HepG2 (cell line): ENCODE data around the gene PTH. TPM values are rescaled to one million over a fixed set of nuclear protein-coding genes. Genes with fewer than 3 reads are reported as not detected.

Experiments
- ATAC-seq: fragments of 200-7000 bp; cut with Tn5 transposase; 3 replicates; pipeline ENCODE4 v1.9.1; 2020; ENCODE audit warnings: mild to moderate bottlenecking, moderate library complexity
- BruUV-seq: library from RNA; stranded (reverse); fragments of 400-500 nt; replicated peaks from 2 replicates; lab custom pipeline; 2021; lab: Mats Ljungman, UMichigan
- CTCF ChIA-PET: fragments of 300-600 bp; formaldehyde crosslinking; extraction: SDS; loops from one replicate; lab custom pipeline; 2021; ENCODE audit warnings: low total read pairs, inconsistent platforms, low intra/inter-chr PET ratio; lab: Yijun Ruan, JAX
- POLR2A ChIA-PET: fragments of 350-600 bp; sonication (Branson Sonifier 250); formaldehyde crosslinking; loops from one replicate; lab custom pipeline; 2020; ENCODE audit warnings: antibody characterized with exemption, inconsistent platforms; lab: Yijun Ruan, JAX
- DNase-seq: peaks from one replicate; pipeline ENCODE4 v3.0.0-alpha.2; 2015; ENCODE audit warnings: low spot score
- FAIRE-seq: peaks from 3 replicates; lab custom pipeline; 2011; peaks lifted over from hg19 to GRCh38; lab: Jason Lieb, UNC
- H2AFZ ChIP-seq: one replicate; pipeline ENCODE4 v1.6.1; 2011; ENCODE audit warnings: low read length, inconsistent platforms
- H3K27ac ChIP-seq: fragments of 300-600 bp; 3 replicates; pipeline ENCODE4 v1.8.0; 2011; ENCODE audit warnings: mixed run types, mild to moderate bottlenecking, mixed read lengths, low read length, inconsistent platforms; ENCODE audit not compliant: insufficient read depth; ENCODE audit errors: extremely low read length
- H3K27me3 ChIP-seq, 2 experiments: fragments of 200-600 bp in 1 of 2; 2 replicates in 1 of 2; 3 replicates in 1 of 2; pipeline versions ENCODE4 v1.6.0 to v1.8.0; 2011; ENCODE audit warnings: low read length in 2 of 2, mild to moderate bottlenecking in 2 of 2, moderate library complexity in 2 of 2, inconsistent platforms in 1 of 2; ENCODE audit not compliant: insufficient read depth in 2 of 2, control insufficient read depth in 1 of 2
- H3K36me3 ChIP-seq, 2 experiments: fragments of 200-600 bp in 1 of 2; replicated peaks in 1 of 2; 2 replicates in 1 of 2; 3 replicates in 1 of 2; pipeline versions ENCODE4 v1.5.1 to v1.8.0; 2011; ENCODE audit warnings: low read length in 2 of 2, inconsistent platforms in 1 of 2; ENCODE audit not compliant: insufficient read depth in 2 of 2, control insufficient read depth in 1 of 2
- H3K4me1 ChIP-seq: 2 replicates; pipeline ENCODE4 v1.5.1; 2012; ENCODE audit warnings: low read length, inconsistent platforms; ENCODE audit not compliant: insufficient read depth
- H3K4me2 ChIP-seq: 2 replicates; pipeline ENCODE4 v1.6.0; 2011; ENCODE audit warnings: low read depth, low read length, inconsistent platforms
- H3K4me3 ChIP-seq, 3 experiments: fragments of 200-600 bp in 1 of 3; sonication (generic), shearing (Covaris generic) in 1 of 3; replicated peaks in 1 of 3; 2 replicates each; pipeline ENCODE4 v1.5.1; 2011 to 2016; ENCODE audit warnings: low read length in 3 of 3, inconsistent platforms in 2 of 3, low read depth in 2 of 3, mild to moderate bottlenecking in 2 of 3, control low read depth in 1 of 3, mixed read lengths in 1 of 3; ENCODE audit not compliant: insufficient read depth in 1 of 3
- H3K79me2 ChIP-seq: one replicate; pipeline ENCODE4 v1.6.1; 2011; ENCODE audit warnings: low read length, inconsistent platforms; ENCODE audit not compliant: insufficient read depth
- H3K9ac ChIP-seq: 2 replicates; pipeline ENCODE4 v1.6.0; 2011; ENCODE audit warnings: mild to moderate bottlenecking, low read depth, low read length, inconsistent platforms; ENCODE audit not compliant: insufficient read depth
- H3K9me3 ChIP-seq: 2 replicates; pipeline ENCODE4 v1.5.1; 2012; ENCODE audit warnings: mild to moderate bottlenecking, low read length
- H4K20me1 ChIP-seq: 2 replicates; pipeline ENCODE4 v1.6.0; 2011; ENCODE audit warnings: inconsistent platforms, mild to moderate bottlenecking, low read length, moderate library complexity; ENCODE audit not compliant: insufficient read depth
- ELF1 ChIP-seq: sonication (generic); formaldehyde crosslinking; IDR thresholded peaks from 2 replicates; pipeline ENCODE4 v1.4.0; 2020; ENCODE audit warnings: missing genetic modification reagents
- FOXP1 ChIP-seq, 2 experiments: fragments of 450-650 bp in 1 of 2; IDR thresholded peaks; 2 replicates each; pipeline ENCODE4 v1.6.1; 2017 to 2018; ENCODE audit warnings: antibody characterized with exemption in 1 of 2
- GMEB2 ChIP-seq: IDR thresholded peaks from 2 replicates; pipeline ENCODE4 v1.6.1; 2016; ENCODE audit warnings: missing biosample characterization, missing genetic modification reagents, low read depth
- HDAC6 ChIP-seq: fragments of 200-600 bp; sonication (generic); IDR thresholded peaks from 2 replicates; pipeline ENCODE4 v1.7.0; 2017; ENCODE audit warnings: mild to moderate bottlenecking, antibody characterized with exemption, low read length, low read depth
- HNRNPL ChIP-seq: fragments of 200-400 bp; formaldehyde crosslinking; IDR thresholded peaks from 2 replicates; pipeline ENCODE4 v1.6.1; 2017; ENCODE audit warnings: mild to moderate bottlenecking, low read depth, low read length
- IRF9 ChIP-seq: sonication (generic); formaldehyde crosslinking; IDR thresholded peaks from 2 replicates; pipeline ENCODE4 v1.8.0; 2022; ENCODE audit warnings: missing genetic modification reagents, mild to moderate bottlenecking, borderline replicate concordance
- MIXL1 ChIP-seq: IDR thresholded peaks from 2 replicates; pipeline ENCODE4 v1.6.1; 2016
- NCOA5 ChIP-seq: sonication (generic); formaldehyde crosslinking; IDR thresholded peaks from 2 replicates; pipeline ENCODE4 v1.4.0; 2020; ENCODE audit warnings: missing genetic modification reagents
- NR2C2 ChIP-seq: sonication (generic); formaldehyde crosslinking; IDR thresholded peaks from 2 replicates; pipeline ENCODE4 v1.4.0; 2020; ENCODE audit warnings: missing genetic modification reagents, mild to moderate bottlenecking, moderate library complexity, borderline replicate concordance
- NR2F1 ChIP-seq, 2 experiments: fragments of 450-650 bp in 1 of 2; formaldehyde crosslinking in 1 of 2; IDR thresholded peaks; 2 replicates each; pipeline versions ENCODE4 v1.5.0 to v1.6.1; 2016 to 2020; ENCODE audit warnings: mild to moderate bottlenecking in 1 of 2, missing compliant biosample characterization in 1 of 2, missing genetic modification reagents in 1 of 2, moderate library complexity in 1 of 2
- POGZ ChIP-seq: sonication (generic); formaldehyde crosslinking; IDR thresholded peaks from 2 replicates; pipeline ENCODE4 v1.4.0; 2020; ENCODE audit warnings: mild to moderate bottlenecking, missing genetic modification reagents
- THYN1 ChIP-seq: sonication (generic); formaldehyde crosslinking; IDR thresholded peaks from 2 replicates; pipeline ENCODE4 v1.8.1; 2023; ENCODE audit warnings: low read depth, mild to moderate bottlenecking, moderate library complexity, missing genetic modification reagents, borderline replicate concordance
- ZEB1 ChIP-seq: IDR thresholded peaks from 2 replicates; pipeline ENCODE4 v1.6.1; 2012; ENCODE audit warnings: mild to moderate bottlenecking, low read depth, inconsistent platforms; ENCODE audit not compliant: insufficient replicate concordance
- ZFP37 ChIP-seq: sonication (generic); formaldehyde crosslinking; IDR thresholded peaks from 2 replicates; pipeline ENCODE4 v1.4.0; 2020; ENCODE audit warnings: missing genetic modification reagents, borderline replicate concordance
- ZFP90 ChIP-seq: sonication (generic); formaldehyde crosslinking; IDR thresholded peaks from 2 replicates; pipeline ENCODE4 v1.8.0; 2022; ENCODE audit warnings: missing genetic modification reagents, mild to moderate bottlenecking, inconsistent platforms, borderline replicate concordance
- ZKSCAN8 ChIP-seq: IDR thresholded peaks from 2 replicates; pipeline ENCODE4 v1.6.1; 2016; ENCODE audit warnings: borderline replicate concordance, missing genetic modification reagents, missing compliant biosample characterization
- ZNF331 ChIP-seq: sonication (generic); formaldehyde crosslinking; IDR thresholded peaks from 2 replicates; pipeline ENCODE4 v1.4.0; 2020; ENCODE audit warnings: missing genetic modification reagents
- ZNF883 ChIP-seq: sonication (generic); formaldehyde crosslinking; IDR thresholded peaks from 2 replicates; pipeline ENCODE4 v1.5.1; 2020; ENCODE audit warnings: mild to moderate bottlenecking, missing genetic modification reagents; ENCODE audit errors: not compliant biosample characterization
- WGBS: methylation state at CpG from one replicate; pipeline ENCODE4 v1.1.6; 2017; ENCODE audit warnings: low lambda C conversion rate; 5-methylcytosine and 5-hydroxymethylcytosine counted together
- in situ Hi-C: cut with HindIII; loops from 2 replicates; pipeline ENCODE4 v1.10.0; 2017; ENCODE audit warnings: low pct_unique_long_range_greater_than_20kb; ENCODE audit not compliant: extremely low pct_ligation_motif_present
- intact Hi-C: fragments of 100-400 bp; cut with micrococcal nuclease; formaldehyde crosslinking; loops from one replicate; pipeline ENCODE4 v1.10.0; 2022; ENCODE audit not compliant: unreplicated experiment
- polyA plus RNA-seq, 8 experiments: library from polyadenylated mRNA; depleted of rRNA in 3 of 8; stranded (reverse) in 7 of 8; unstranded in 1 of 8; fragments of >200 nt; fragmentation: Illumina TruSeq in 4 of 8; extraction: Trizol in 4 of 8; gene quantifications; 2 replicates each; pipeline versions ENCODE4 v1.2.1 to v1.2.3, GENCODE V29; 2011 to 2016; ENCODE audit warnings: low read depth in 4 of 8, missing spikeins in 1 of 8, mixed read lengths in 1 of 8; ENCODE audit not compliant: insufficient read depth in 1 of 8
- total RNA-seq, 5 experiments: library from RNA; depleted of rRNA; stranded (reverse); fragments of >200 nt; fragmentation: Illumina TruSeq; extraction: Trizol; gene quantifications; 2 replicates each; pipeline ENCODE4 v1.2.3, GENCODE V29; 2016; ENCODE audit warnings: low read depth in 1 of 5

Gene PTH
- total and polyA plus RNA-seq, 2 of the 13 experiments (the other 11 are each of a cell fraction or from before 2014, with no cell fraction given): not detected

GRCh38 chr11:13473013-13473722, 22.6 kb downstream of the PTH start:
- H3K27ac ChIP-seq: no peak overlapping the region
- no peak overlapping the region for H3K4me2 ChIP-seq
- H3K79me2 ChIP-seq: no peaks in the 10 kb centered on the region
- no peak overlapping the region for H2AFZ ChIP-seq
- CTCF ChIA-PET: no interaction called here
- peaks cover 0 to 4% of the 10 kb centered on the region in 2 experiments; a peak in 2 of 5 replicates for H3K27me3 ChIP-seq
- intact Hi-C loops (no loop called here), in situ Hi-C loops (no loop called here)
- H3K36me3 ChIP-seq: no peaks in the 10 kb centered on the region
- peaks cover 12% of the 10 kb centered on the region for H3K4me1 ChIP-seq
- BruUV-seq: no TSS peak
- no peak overlapping the region for H3K9ac ChIP-seq
- H3K4me3 ChIP-seq: no peak overlapping the region
- DNase-seq (no peak), FAIRE-seq (no peak), ATAC-seq (no peak)
- no peaks in the 10 kb centered on the region for H4K20me1 ChIP-seq
- POLR2A ChIA-PET: interaction anchor here (0.8 kb wide), 1 partner anchor 10 kb away, joined by 4 read pairs; the partner anchor contains the start of gene BTBD10
- no peak for TF ChIP-seq ZNF331 (CRISPR knock-in tag)
- no peak for TF ChIP-seq ELF1 (CRISPR knock-in tag)
- no peak for TF ChIP-seq HNRNPL
- TF ChIP-seq ZFP90 (CRISPR knock-in tag): no peak
- TF ChIP-seq ZEB1: no peak
- no peak for TF ChIP-seq FOXP1 (IDR thresholded peaks at IDR 0.05)
- no peak for TF ChIP-seq FOXP1 (CRISPR knock-in tag; IDR thresholded peaks at IDR 0.05)
- TF ChIP-seq NR2F1 (CRISPR knock-in tag; IDR thresholded peaks at IDR 0.05): no peak
- no peak for TF ChIP-seq IRF9 (CRISPR knock-in tag)
- TF ChIP-seq HDAC6: no peak
- no peak for TF ChIP-seq ZFP37
- no peak for TF ChIP-seq THYN1
- no peak for TF ChIP-seq ZKSCAN8 (CRISPR knock-in tag)
- no peak for TF ChIP-seq NCOA5 (CRISPR knock-in tag)
- TF ChIP-seq ZNF883 (CRISPR knock-in tag): no peak
- no peak for TF ChIP-seq POGZ (CRISPR knock-in tag)
- TF ChIP-seq MIXL1 (CRISPR knock-in tag): no peak
- TF ChIP-seq GMEB2: no peak
- TF ChIP-seq NR2C2 (CRISPR knock-in tag): no peak
- no peaks in the 10 kb centered on the region for H3K9me3 ChIP-seq
- WGBS: 16% methylated on average over 3 of the region's 3 CpGs
